H9 (cell line): ENCODE measurements around the gene ARCN1. TPM values are rescaled to one million over a fixed set of nuclear protein-coding genes. Genes with fewer than 3 reads are reported as not detected.

Experiments used
- DNase-seq: peaks from one replicate; pipeline ENCODE4 v3.0.0-alpha.2; 2017
- H2AFZ ChIP-seq: one replicate; pipeline ENCODE4 v1.6.1; 2013; ENCODE audit warnings: mild to moderate bottlenecking, low read length, control low read depth, moderate library complexity
- H2AK5ac ChIP-seq: 2 replicates; pipeline ENCODE4 v1.6.1; 2013; ENCODE audit warnings: low read length, control low read depth, mixed read lengths; ENCODE audit not compliant: insufficient read length
- H2BK120ac ChIP-seq: one replicate; pipeline ENCODE4 v1.6.1; 2013; ENCODE audit warnings: low read depth, mild to moderate bottlenecking, low read length, control low read depth, inconsistent platforms; ENCODE audit not compliant: poor library complexity, severe bottlenecking
- H2BK12ac ChIP-seq: 2 replicates; pipeline ENCODE4 v1.6.1; 2013; ENCODE audit warnings: low read length, control low read depth, mixed read lengths, low read depth; ENCODE audit not compliant: insufficient read length
- H2BK15ac ChIP-seq: 2 replicates; pipeline ENCODE4 v1.6.1; 2013; ENCODE audit warnings: low read depth, low read length, control low read depth
- H2BK20ac ChIP-seq: one replicate; pipeline ENCODE4 v1.6.1; 2013; ENCODE audit warnings: low read depth, mild to moderate bottlenecking, low read length, control low read depth, inconsistent platforms; ENCODE audit not compliant: poor library complexity, severe bottlenecking
- H2BK5ac ChIP-seq: 2 replicates; pipeline ENCODE4 v1.6.1; 2013; ENCODE audit warnings: low read length, control low read depth, mixed read lengths; ENCODE audit not compliant: insufficient read length
- H3K14ac ChIP-seq: 2 replicates; pipeline ENCODE4 v1.6.1; 2013; ENCODE audit warnings: low read length, control low read depth; ENCODE audit not compliant: insufficient read depth
- H3K18ac ChIP-seq: 2 replicates; pipeline ENCODE4 v1.6.1; 2013; ENCODE audit warnings: low read depth, mild to moderate bottlenecking, mixed read lengths, low read length, control low read depth; ENCODE audit not compliant: insufficient read length
- H3K23ac ChIP-seq: 2 replicates; pipeline ENCODE4 v1.6.1; 2013; ENCODE audit warnings: low read length, control low read depth, mixed read lengths, low read depth; ENCODE audit not compliant: insufficient read length
- H3K23me2 ChIP-seq: 2 replicates; pipeline ENCODE4 v1.6.1; 2013; ENCODE audit warnings: low read depth, mild to moderate bottlenecking, mixed read lengths, low read length, control low read depth; ENCODE audit not compliant: insufficient read length, poor library complexity, severe bottlenecking
- H3K27ac ChIP-seq: 2 replicates; pipeline ENCODE4 v1.5.1; 2013; ENCODE audit warnings: low read length, control low read depth, mixed read lengths, low read depth; ENCODE audit not compliant: insufficient read length
- H3K27me3 ChIP-seq: 2 replicates; pipeline ENCODE4 v1.6.1; 2013; ENCODE audit warnings: low read length, control low read depth, inconsistent platforms; ENCODE audit not compliant: insufficient read depth
- H3K4ac ChIP-seq: 2 replicates; pipeline ENCODE4 v1.6.1; 2013; ENCODE audit warnings: low read depth, mild to moderate bottlenecking, control low read depth, inconsistent platforms, low read length, moderate library complexity
- H3K4me1 ChIP-seq: 2 replicates; pipeline ENCODE4 v1.6.1; 2013; ENCODE audit warnings: low read length, control low read depth, inconsistent platforms; ENCODE audit not compliant: insufficient read depth
- H3K4me2 ChIP-seq: 2 replicates; pipeline ENCODE4 v1.6.1; 2013; ENCODE audit warnings: low read length, control low read depth, mixed read lengths; ENCODE audit not compliant: insufficient read length, insufficient read depth
- H3K56ac ChIP-seq: 2 replicates; pipeline ENCODE4 v1.6.1; 2013; ENCODE audit warnings: low read depth, mild to moderate bottlenecking, mixed read lengths, low read length, control low read depth; ENCODE audit not compliant: insufficient read length
- H3K79me1 ChIP-seq: 2 replicates; pipeline ENCODE4 v1.6.1; 2013; ENCODE audit warnings: low read depth, mild to moderate bottlenecking, moderate library complexity, low read length, control low read depth, inconsistent platforms; ENCODE audit not compliant: insufficient read depth, poor library complexity, severe bottlenecking
- H3K79me2 ChIP-seq: 2 replicates; pipeline ENCODE4 v1.6.1; 2013; ENCODE audit warnings: low read length, control low read depth, inconsistent platforms; ENCODE audit not compliant: insufficient read depth
- H3K9ac ChIP-seq: 2 replicates; pipeline ENCODE4 v1.6.1; 2013; ENCODE audit warnings: low read length, control low read depth, mixed read lengths; ENCODE audit not compliant: insufficient read length; ENCODE audit errors: extremely low read depth
- H3K9me3 ChIP-seq: one replicate; pipeline ENCODE4 v1.6.1; 2013; ENCODE audit warnings: low read depth, low read length, inconsistent platforms; ENCODE audit not compliant: control insufficient read depth
- H3T11ph ChIP-seq: one replicate; pipeline ENCODE4 v1.6.1; 2013; ENCODE audit warnings: mild to moderate bottlenecking, low read length, control low read depth, inconsistent platforms
- H4K20me1 ChIP-seq: one replicate; pipeline ENCODE4 v1.6.1; 2013; ENCODE audit not compliant: control insufficient read depth, insufficient read length, insufficient read depth
- H4K5ac ChIP-seq: 2 replicates; pipeline ENCODE4 v1.6.1; 2013; ENCODE audit warnings: low read depth, mild to moderate bottlenecking, mixed read lengths, low read length, control low read depth; ENCODE audit not compliant: insufficient read length
- H4K8ac ChIP-seq: replicated peaks from 2 replicates; pipeline ENCODE4 v1.6.1; 2013; ENCODE audit warnings: low read length, control low read depth, mixed read lengths, low read depth; ENCODE audit not compliant: insufficient read length
- H4K91ac ChIP-seq: 2 replicates; pipeline ENCODE4 v1.6.1; 2013; ENCODE audit warnings: low read depth, mild to moderate bottlenecking, moderate library complexity, mixed read lengths, low read length, control low read depth; ENCODE audit not compliant: insufficient read length
- H3K27ac Mint-ChIP-seq, 3 experiments: 2 replicates in 2 of 3; 3 replicates in 1 of 3; pipeline ENCODE4 v1.8.0; 2020 to 2021; ENCODE audit warnings: mixed read lengths in 3 of 3, mild to moderate bottlenecking in 1 of 3, moderate library complexity in 1 of 3
- H3K27me3 Mint-ChIP-seq: 2 replicates; pipeline ENCODE4 v1.8.0; 2021; ENCODE audit warnings: low read depth, mild to moderate bottlenecking, moderate library complexity, mixed read lengths
- H3K36me3 Mint-ChIP-seq, 3 experiments: 2 replicates in 2 of 3; 3 replicates in 1 of 3; pipeline ENCODE4 v1.8.0; 2020 to 2021; ENCODE audit warnings: low read depth in 3 of 3, mixed read lengths in 3 of 3; ENCODE audit not compliant: insufficient read depth in 1 of 3
- H3K4me1 Mint-ChIP-seq, 2 experiments: 2 replicates each; pipeline ENCODE4 v1.8.0; 2020; ENCODE audit warnings: mixed read lengths in 2 of 2
- H3K4me3 Mint-ChIP-seq, 2 experiments: 2 replicates in 1 of 2; 3 replicates in 1 of 2; pipeline ENCODE4 v1.8.0; 2020 to 2021; ENCODE audit warnings: mild to moderate bottlenecking in 2 of 2, mixed read lengths in 2 of 2, moderate library complexity in 1 of 2
- H3K9me3 Mint-ChIP-seq, 2 experiments: 2 replicates in 1 of 2; 3 replicates in 1 of 2; pipeline ENCODE4 v1.8.0; 2020; ENCODE audit warnings: mild to moderate bottlenecking in 2 of 2, mixed read lengths in 2 of 2, moderate library complexity in 1 of 2
- CTCF ChIP-seq: fragments of 200-600 bp; sonication (generic); conservative IDR thresholded peaks from 3 replicates; pipeline ENCODE4 v1.8.0; 2021; ENCODE audit warnings: antibody characterized with exemption, mild to moderate bottlenecking
- WGBS: extraction: QIAGEN DNeasy Blood & Tissue Kit; methylation state at CpG from one replicate; pipeline ENCODE4 v1.1.7; 2013; ENCODE audit warnings: missing lambda C conversion rate, low lambda C conversion rate, mixed read lengths; ENCODE audit not compliant: insufficient read length; ENCODE audit errors: extremely low coverage; 5-methylcytosine and 5-hydroxymethylcytosine counted together
- total RNA-seq: library from RNA; stranded (reverse); gene quantifications from 2 replicates; pipeline ENCODE4 v1.2.1, GENCODE V29; 2021

The ARCN1 gene
- total RNA-seq, 1 experiment from 2014 or later = 152 TPM

DNA sequence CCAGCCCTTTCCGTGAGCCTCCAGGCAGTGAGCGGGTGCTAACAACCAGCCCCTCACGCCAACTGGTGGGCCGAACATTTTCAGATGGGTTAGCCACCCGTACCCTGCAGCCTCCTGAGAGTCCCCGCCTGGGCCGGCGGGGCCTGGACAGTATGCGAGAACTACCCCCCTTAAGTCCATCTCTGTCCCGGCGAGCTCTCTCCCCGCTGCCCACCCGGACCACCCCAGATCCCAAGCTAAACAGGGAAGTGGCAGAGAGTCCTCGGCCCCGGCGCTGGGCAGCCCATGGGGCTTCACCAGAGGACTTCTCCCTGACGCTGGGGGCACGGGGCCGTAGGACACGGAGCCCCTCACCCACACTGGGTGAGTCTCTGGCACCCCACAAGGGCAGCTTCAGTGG lies 55.8 kb downstream of the ARCN1 start:
- Mint-ChIP-seq H3K27me3 (no peaks in the 10 kb centered on the region), H3K4me3 (no peak overlapping the region; a peak in 1 of 5 replicates), H3K9me3 (no peaks in the 10 kb centered on the region), H3K36me3 (peaks cover 20 to 69% (median 57%) of the 10 kb centered on the region in 3 experiments), H3K4me1 (peaks cover 5 to 10% of the 10 kb centered on the region in 2 experiments), H3K27ac (no peak overlapping the region)
- H2BK15ac ChIP-seq = no peak overlapping the region
- no peak overlapping the region for H4K91ac ChIP-seq
- H4K20me1 ChIP-seq = no peaks in the 10 kb centered on the region
- H3K4me2 ChIP-seq = no peak overlapping the region
- H3K23ac ChIP-seq = no peak overlapping the region
- no peaks in the 10 kb centered on the region for H3K27me3 ChIP-seq
- no peaks in the 10 kb centered on the region for H3K79me1 ChIP-seq
- no peak for DNase-seq
- H3K4me1 ChIP-seq = no peaks in the 10 kb centered on the region; the same call in 1 of the 2 replicates
- H3K4ac ChIP-seq = no peak overlapping the region
- peaks cover 1% of the 10 kb centered on the region for H3K23me2 ChIP-seq
- no peak overlapping the region for H2BK12ac ChIP-seq
- no peak overlapping the region for H3K56ac ChIP-seq
- H3K18ac ChIP-seq = no peak overlapping the region
- H2AFZ ChIP-seq = no peak overlapping the region
- no peak overlapping the region for H4K8ac ChIP-seq
- no peak overlapping the region for H2BK120ac ChIP-seq
- WGBS = no CpG with 5 or more reads among the region's 20 CpGs
- H2BK20ac ChIP-seq = no peak overlapping the region
- no peak for TF ChIP-seq CTCF
- H3K9me3 ChIP-seq = no peaks in the 10 kb centered on the region
- no peaks in the 10 kb centered on the region; the same call in 1 of the 2 replicates for H3K79me2 ChIP-seq
- H2AK5ac ChIP-seq = no peak overlapping the region
- H3K14ac ChIP-seq = no peak overlapping the region
- no peak overlapping the region for H3T11ph ChIP-seq
- no peak overlapping the region for H2BK5ac ChIP-seq
- H4K5ac ChIP-seq = no peak overlapping the region
- no peak overlapping the region for H3K9ac ChIP-seq
- H3K27ac ChIP-seq = no peak overlapping the region
